Motor neuron (in vitro differentiated cells): ENCODE data around the gene LYZL4. TPM values are rescaled to one million over a fixed set of nuclear protein-coding genes. Genes with fewer than 3 reads are reported as not detected.

ENCODE experiments used
- ATAC-seq, 8 experiments: fragments of 200-7000 bp; cut with Tn5 transposase; replicated peaks in 6 of 8; 2 replicates each; pipeline ENCODE4 v1.8.0; 2021; ENCODE audit warnings: mild to moderate bottlenecking in 8 of 8, moderate library complexity in 8 of 8
- H3K27ac ChIP-seq, 2 donors: fragments of 250-450 bp; sonication (Bioruptor Pico); 2 replicates each; pipeline ENCODE4 v1.9.0; 2021; ENCODE audit warnings: antibody characterized with exemption in 2 of 2, mild to moderate bottlenecking in 2 of 2, moderate library complexity in 1 of 2
- H3K4me1 ChIP-seq, 2 donors: fragments of 250-450 bp; sonication (Bioruptor Pico); replicated peaks in 1 of 2; 2 replicates each; pipeline ENCODE4 v1.6.1; 2021; ENCODE audit warnings: antibody characterized with exemption in 2 of 2, mild to moderate bottlenecking in 2 of 2, moderate library complexity in 1 of 2
- H3K4me3 ChIP-seq, 5 donors: fragments of 250-450 bp; sonication (Bioruptor Pico); 2 replicates each; pipeline ENCODE4 v1.9.0; 2021; ENCODE audit warnings: antibody characterized with exemption in 5 of 5, mild to moderate bottlenecking in 5 of 5, moderate library complexity in 4 of 5
- WGBS, 10 experiments: fragments of 450-650 bp; shearing (Covaris generic); methylation state at CpG; one replicate each; pipeline ENCODE4 v1.0.0; 2022; 5-methylcytosine and 5-hydroxymethylcytosine counted together
- in situ Hi-C, 9 experiments: fragments of 400-800 bp; cut with MboI; loops; one replicate each; pipeline ENCODE4 v1.15.0; 2021; ENCODE audit warnings: low sequenced_read_pairs in 9 of 9, low pct_unique_long_range_greater_than_20kb in 2 of 9; ENCODE audit not compliant: unreplicated experiment in 9 of 9
- total RNA-seq, 8 experiments: library from RNA; unstranded; fragments of 300-600 nt; gene quantifications; 2 replicates each; pipeline versions ENCODE4 v1.2.3 to v1.2.4, GENCODE V29; 2022

Gene LYZL4
- total RNA-seq, 8 experiments from 2014 or later: not detected

GRCh38 chr3:42353631-42354030 lies 56.8 kb downstream of the LYZL4 start:
- in situ Hi-C loops: no loop called here
- Histone ChIP-seq H3K4me1 (no peaks in the 10 kb centered on the region), H3K27ac (no peak overlapping the region), H3K4me3 (no peak overlapping the region)
- ATAC-seq: no peak

- H3K27ac ChIP-seq: no peak overlapping the region
- 0 to 100% (median 70%) methylated on average over 1 to 2 of the region's 2 CpGs; no CpG with 5 or more reads in 6 of the 10 experiments for WGBS, 10 experiments
- H3K4me3 ChIP-seq: no peak overlapping the region
- in situ Hi-C loops: no loop called here
- no peaks in the 10 kb centered on the region for H3K4me1 ChIP-seq
- peak in 3 of 8 experiments; percentile 18 to 39 (median 39) for ATAC-seq
Measured at GRCh38 chr3:42351207-42351606, 59.2 kb downstream of the LYZL4 start.

GRCh38 chr3:42349765-42350594 lies 60.4 kb downstream of the LYZL4 start:
- Histone ChIP-seq H3K4me3 (no peak overlapping the region), H3K4me1 (peaks cover 0 to 3% of the 10 kb centered on the region in 2 donors), H3K27ac (no peak overlapping the region)
- in situ Hi-C loops: no loop called here
- 0 to 100% (median 93%) methylated on average over 1 to 6 of the region's 7 CpGs; no CpG with 5 or more reads in 1 of the 10 experiments for WGBS, 10 experiments
- ATAC-seq: no peak

GRCh38 chr3:42347928-42348327 lies 62.5 kb downstream of the LYZL4 start:
- Histone ChIP-seq H3K4me3 (no peak overlapping the region), H3K4me1 (peaks cover 0 to 3% of the 10 kb centered on the region in 2 donors), H3K27ac (no peak overlapping the region)
- WGBS, 10 experiments: 40 to 100% (median 67%) methylated on average over 1 to 2 of the region's 2 CpGs; no CpG with 5 or more reads in 3 of the 10 experiments
- no peak for ATAC-seq
- in situ Hi-C loops: no loop called here

Other genes starting within 250 kb of the LYZL4 start
- 10 to 100 TPM in 1 of 8 experiments, 1 to 10 TPM in 1, under 1 TPM in 2, not detected in 4; 0.22 to 30.8 (median 1.6) TPM for gene CCK, start 144.4 kb downstream of the LYZL4 start, total RNA-seq
- gene VIPR1, start 92.0 kb upstream of the LYZL4 start, total RNA-seq: 1 to 10 TPM in 2 of 8 experiments, under 1 TPM in 6; 0.21 to 2.9 (median 0.59) TPM
- 10 to 100 TPM; 26.5 to 56.6 (median 32.5) TPM for gene SEC22C, start 171.4 kb upstream of the LYZL4 start, total RNA-seq
- gene SS18L2, start 180.2 kb upstream of the LYZL4 start, total RNA-seq: 10 to 100 TPM; 20.0 to 41.6 (median 33.1) TPM
- 100 to 1,000 TPM in 2 of 8 experiments, 10 to 100 TPM in 6; 44.4 to 140 (median 76.5) TPM for gene NKTR, start 190.1 kb upstream of the LYZL4 start, total RNA-seq
- gene ZBTB47, start 243.1 kb upstream of the LYZL4 start, total RNA-seq: 10 to 100 TPM in 3 of 8 experiments, 1 to 10 TPM in 5; 3.3 to 20.7 (median 7.7) TPM